Gastroesophageal sphincter (tissue), 4 donors: ENCODE data around the gene MGST3. TPM values are rescaled to one million over a fixed set of nuclear protein-coding genes. Genes with fewer than 3 reads are reported as not detected.

ENCODE experiments used
- ATAC-seq: fragments of 150-250 bp; one replicate; pipeline ENCODE4 v1.9.1; 2016; ENCODE audit warnings: mild to moderate bottlenecking, moderate library complexity
- H3K27ac ChIP-seq, 4 donors: fragments of 200-600 bp; sonication (generic) in 3 of 4; 1 replicate in 3 of 4; 2 replicates in 1 of 4; pipeline ENCODE4 v1.5.1; 2016 to 2019
- H3K27me3 ChIP-seq: fragments of 200-600 bp; sonication (generic); one replicate; pipeline ENCODE4 v1.5.1; 2019
- H3K36me3 ChIP-seq, 2 donors: fragments of 200-600 bp; sonication (generic); one replicate each; pipeline ENCODE4 v1.5.1; 2019; ENCODE audit warnings: control low read depth in 1 of 2
- H3K4me1 ChIP-seq, 3 donors: fragments of 200-600 bp; sonication (generic); 1 replicate in 2 of 3; 2 replicates in 1 of 3; pipeline ENCODE4 v1.5.1; 2016 to 2019; ENCODE audit warnings: control low read depth in 2 of 3
- H3K4me3 ChIP-seq, 2 donors: fragments of 200-600 bp; sonication (generic); one replicate each; pipeline ENCODE4 v1.5.1; 2019; ENCODE audit warnings: mild to moderate bottlenecking in 1 of 2, moderate library complexity in 1 of 2
- H3K9me3 ChIP-seq, 3 donors: fragments of 200-600 bp; sonication (generic); one replicate each; pipeline ENCODE4 v1.5.1; 2017 to 2019; ENCODE audit warnings: control low read depth in 2 of 3
- EP300 ChIP-seq: sonication (generic); formaldehyde crosslinking; IDR thresholded peaks from one replicate; pipeline ENCODE4 v1.6.1; 2017; ENCODE audit warnings: antibody characterized with exemption, mild to moderate bottlenecking
- POLR2A ChIP-seq, 2 donors: fragments of 450-650 bp; IDR thresholded peaks; one replicate each; pipeline ENCODE4 v1.6.1; 2017; ENCODE audit warnings: antibody characterized with exemption in 2 of 2, mild to moderate bottlenecking in 2 of 2, moderate library complexity in 1 of 2
- POLR2AphosphoS5 ChIP-seq: sonication (generic); formaldehyde crosslinking; IDR thresholded peaks from one replicate; pipeline ENCODE4 v1.6.1; 2017; ENCODE audit warnings: antibody characterized with exemption
- whole genome bisulfite sequencing, 2 donors: methylation state at CpG; one replicate each; pipeline ENCODE4 v1.1.5; 2018; ENCODE audit warnings: low coverage in 1 of 2; 5-methylcytosine and 5-hydroxymethylcytosine counted together
- total RNA-seq, 4 donors: library from RNA; depleted of rRNA; stranded (reverse); fragments of >200 nt; gene quantifications; one replicate each; pipeline ENCODE4 v1.1.0, GENCODE V29; 2016
- TF ChIP-seq, protein P1 (sequence below), 4 experiments: fragments of 200-600 bp in 2 of 4; fragments of 450-650 bp in 2 of 4; sonication (generic) in 1 of 4; IDR thresholded peaks; one replicate each; pipeline ENCODE4 v1.5.1; 2017 to 2019; ENCODE audit warnings: antibody characterized with exemption in 4 of 4, mild to moderate bottlenecking in 2 of 4, moderate library complexity in 2 of 4

MGST3 gene
- total RNA-seq, 4 donors from 2014 or later: 190 to 236 (median 230) TPM

DNA sequence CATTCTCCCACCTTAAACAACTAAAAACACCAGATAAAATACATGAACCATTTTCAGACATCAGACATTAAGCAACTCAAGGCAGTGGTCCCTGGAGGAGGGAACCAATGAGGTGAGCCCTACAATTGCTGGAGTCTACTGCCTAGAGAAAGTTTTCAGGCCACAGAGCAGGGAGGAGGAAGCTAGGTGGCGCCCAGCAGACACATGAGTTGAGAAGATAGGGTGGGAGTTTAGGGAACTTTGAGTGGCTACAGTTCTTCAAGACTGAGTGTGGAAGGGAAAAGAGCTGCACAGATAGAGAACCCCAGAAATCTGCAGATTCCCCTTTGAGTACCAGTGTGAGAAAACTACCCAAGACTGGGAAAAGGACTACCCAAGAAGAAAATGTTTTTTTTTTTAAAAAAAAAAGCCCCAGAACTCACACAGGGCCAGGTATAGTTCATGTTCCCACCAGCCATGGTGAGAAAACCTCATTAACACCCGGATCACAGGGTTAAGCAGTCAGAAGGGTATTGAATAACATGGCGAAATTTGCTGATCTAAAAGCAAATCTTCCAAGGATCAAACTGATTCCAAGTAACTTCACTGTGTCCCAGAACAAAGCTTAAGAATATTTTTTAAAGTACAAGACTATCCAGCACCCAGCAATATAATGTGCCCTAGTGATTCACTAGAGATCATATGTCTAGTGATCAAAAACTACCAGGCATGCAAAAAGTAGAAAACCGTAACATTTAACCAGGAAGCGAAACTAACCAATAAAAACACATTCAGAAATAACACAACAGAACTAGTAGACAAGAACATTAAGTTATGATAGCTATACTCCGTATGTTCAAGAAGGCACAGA is 55.3 kb downstream of the MGST3 start:
- ATAC-seq: no peak
- Histone ChIP-seq H3K4me1 (no peaks in the 10 kb centered on the region), H3K4me3 (no peak overlapping the region), H3K36me3 (peaks cover 0 to 48% of the 10 kb centered on the region in 2 donors), H3K9me3 (no peaks in the 10 kb centered on the region), H3K27ac (no peak overlapping the region), H3K27me3 (no peaks in the 10 kb centered on the region)
- 79 to 82% methylated on average over 6 of the region's 6 CpGs for WGBS, 2 donors
- TF ChIP-seq EP300 (no peak), POLR2AphosphoS5 (no peak), POLR2A (IDR thresholded peaks at IDR 0.05) (no peak)
- TF ChIP-seq, protein P1, sequence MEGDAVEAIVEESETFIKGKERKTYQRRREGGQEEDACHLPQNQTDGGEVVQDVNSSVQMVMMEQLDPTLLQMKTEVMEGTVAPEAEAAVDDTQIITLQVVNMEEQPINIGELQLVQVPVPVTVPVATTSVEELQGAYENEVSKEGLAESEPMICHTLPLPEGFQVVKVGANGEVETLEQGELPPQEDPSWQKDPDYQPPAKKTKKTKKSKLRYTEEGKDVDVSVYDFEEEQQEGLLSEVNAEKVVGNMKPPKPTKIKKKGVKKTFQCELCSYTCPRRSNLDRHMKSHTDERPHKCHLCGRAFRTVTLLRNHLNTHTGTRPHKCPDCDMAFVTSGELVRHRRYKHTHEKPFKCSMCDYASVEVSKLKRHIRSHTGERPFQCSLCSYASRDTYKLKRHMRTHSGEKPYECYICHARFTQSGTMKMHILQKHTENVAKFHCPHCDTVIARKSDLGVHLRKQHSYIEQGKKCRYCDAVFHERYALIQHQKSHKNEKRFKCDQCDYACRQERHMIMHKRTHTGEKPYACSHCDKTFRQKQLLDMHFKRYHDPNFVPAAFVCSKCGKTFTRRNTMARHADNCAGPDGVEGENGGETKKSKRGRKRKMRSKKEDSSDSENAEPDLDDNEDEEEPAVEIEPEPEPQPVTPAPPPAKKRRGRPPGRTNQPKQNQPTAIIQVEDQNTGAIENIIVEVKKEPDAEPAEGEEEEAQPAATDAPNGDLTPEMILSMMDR (IDR thresholded peaks at IDR 0.05): no peak

DNA sequence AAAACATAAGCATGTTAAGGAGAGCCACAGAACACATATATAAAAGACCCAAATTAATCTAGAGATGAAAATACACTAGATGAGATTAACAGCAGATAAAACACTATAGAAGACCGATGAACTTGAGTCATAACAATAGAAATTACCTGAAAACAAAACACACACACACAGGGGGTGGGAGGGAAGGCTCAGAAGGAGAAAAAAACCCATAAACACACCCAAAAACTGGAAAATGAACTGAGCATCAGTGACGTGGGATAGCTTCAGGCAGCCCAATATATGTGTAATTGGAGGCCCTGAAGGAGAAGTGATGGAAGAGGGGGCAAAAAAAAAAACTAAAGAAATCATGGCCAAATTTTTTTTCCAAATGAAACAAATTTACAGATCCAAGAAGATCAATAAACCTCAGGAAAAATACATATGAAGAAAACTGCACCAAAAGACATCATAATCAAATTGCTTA is 56.0 kb downstream of the MGST3 start:
- Histone ChIP-seq H3K9me3 (no peaks in the 10 kb centered on the region), H3K27ac (no peak overlapping the region), H3K27me3 (no peaks in the 10 kb centered on the region), H3K4me3 (no peak overlapping the region), H3K36me3 (peaks cover 0 to 42% of the 10 kb centered on the region in 2 donors), H3K4me1 (no peaks in the 10 kb centered on the region)
- no peak for ATAC-seq
- WGBS, 2 donors: 71 to 100% methylated on average over 1 to 2 of the region's 2 CpGs
- TF ChIP-seq POLR2AphosphoS5: no peak
- TF ChIP-seq POLR2A (IDR thresholded peaks at IDR 0.05): no peak
- TF ChIP-seq, protein P1 (IDR thresholded peaks at IDR 0.05): no peak
- TF ChIP-seq EP300: no peak

DNA sequence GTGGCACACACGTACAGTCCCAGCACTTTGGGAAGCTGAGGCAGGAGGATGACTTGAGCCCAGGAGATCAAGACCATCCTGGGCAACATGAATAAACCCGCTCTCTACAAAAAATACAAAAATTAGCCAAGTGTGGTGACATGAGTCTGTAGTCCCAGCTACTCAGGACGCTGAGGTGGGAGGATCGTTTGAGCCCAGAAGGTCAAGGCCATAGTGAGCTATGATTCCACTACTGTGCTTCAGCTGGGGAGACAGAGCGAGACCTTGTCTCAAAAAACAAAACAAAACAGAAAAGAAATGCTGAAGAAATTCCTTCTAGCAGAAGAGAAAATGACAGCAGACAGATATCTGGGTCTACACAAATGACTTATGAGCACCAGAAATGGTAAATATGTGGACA is 57.0 kb downstream of the MGST3 start:
- no peak for ATAC-seq
- Histone ChIP-seq H3K4me3 (no peak overlapping the region), H3K27ac (no peak overlapping the region), H3K36me3 (peaks cover 0 to 31% of the 10 kb centered on the region in 2 donors), H3K9me3 (no peaks in the 10 kb centered on the region), H3K4me1 (no peaks in the 10 kb centered on the region), H3K27me3 (no peaks in the 10 kb centered on the region)
- WGBS, 2 donors: 73 to 95% methylated on average over 3 to 5 of the region's 5 CpGs
- TF ChIP-seq EP300 (no peak), POLR2AphosphoS5 (no peak), POLR2A (IDR thresholded peaks at IDR 0.05) (no peak)
- TF ChIP-seq, protein P1 (IDR thresholded peaks at IDR 0.05): no peak

DNA sequence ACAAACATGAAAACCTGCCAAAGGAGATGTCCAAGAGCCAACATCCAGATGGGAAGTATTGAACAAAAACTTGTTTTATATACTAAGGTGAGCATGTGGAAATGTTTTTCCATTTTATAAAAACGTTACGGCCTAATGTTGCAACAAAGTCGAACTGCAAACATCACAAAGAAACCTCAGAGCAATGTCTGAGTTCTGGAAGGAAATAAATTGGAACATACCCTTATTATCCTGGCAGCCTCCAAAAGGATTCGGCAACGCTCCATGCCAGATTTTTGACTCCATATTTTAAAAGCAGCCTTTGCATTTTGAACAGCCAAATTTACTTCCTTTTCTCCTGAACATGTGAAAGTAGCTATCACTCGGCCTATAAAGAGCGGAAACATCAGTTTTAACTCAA is 64.0 kb downstream of the MGST3 start:
- Histone ChIP-seq H3K27me3 (no peaks in the 10 kb centered on the region), H3K36me3 (peaks cover 0 to 19% of the 10 kb centered on the region in 2 donors), H3K27ac (no peak overlapping the region), H3K4me1 (peaks cover 0 to 37% (median 11%) of the 10 kb centered on the region in 3 donors), H3K9me3 (no peaks in the 10 kb centered on the region), H3K4me3 (no peak overlapping the region)
- WGBS, 2 donors: 64 to 75% methylated on average over 7 of the region's 7 CpGs
- ATAC-seq: no peak
- TF ChIP-seq POLR2AphosphoS5: no peak

DNA sequence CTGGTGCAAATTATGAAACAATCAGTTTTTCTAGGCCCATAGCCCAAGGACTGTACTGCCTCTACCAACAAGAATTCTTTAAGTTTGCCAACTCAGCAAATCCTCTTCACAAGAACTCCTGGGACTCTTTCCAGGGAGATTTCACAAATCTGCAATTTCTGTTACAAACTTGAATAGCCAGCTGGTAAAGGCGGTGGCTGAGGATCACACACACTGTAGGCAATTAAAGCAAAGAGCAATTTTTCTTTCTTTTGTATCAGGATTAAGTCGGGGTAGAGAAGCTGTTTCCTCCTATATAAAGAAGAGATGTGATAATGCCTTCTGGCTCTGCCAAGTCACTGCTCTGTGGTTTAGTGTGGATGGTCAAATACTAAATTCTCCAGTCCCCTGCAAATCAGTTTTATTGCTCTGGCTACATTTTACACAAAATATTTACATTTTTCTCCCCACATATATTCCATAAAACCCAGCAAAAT is 65.6 kb downstream of the MGST3 start:
- H3K9me3 ChIP-seq: no peaks in the 10 kb centered on the region
- H3K27me3 ChIP-seq: no peaks in the 10 kb centered on the region
- H3K36me3 ChIP-seq: peaks cover 0 to 9% of the 10 kb centered on the region in 2 donors
- H3K4me1 ChIP-seq: peaks cover 0 to 37% (median 11%) of the 10 kb centered on the region in 3 donors
- H3K27ac ChIP-seq: peak overlapping the region in 3 of 4 donors; percentile 1 to 42 (median 5)
- peak; percentile 52 for TF ChIP-seq POLR2AphosphoS5
- no peak for TF ChIP-seq POLR2A (IDR thresholded peaks at IDR 0.05)
- no peak for TF ChIP-seq EP300
- TF ChIP-seq, protein P1 (IDR thresholded peaks at IDR 0.05): no peak
- peak; percentile 60 for ATAC-seq
- H3K4me3 ChIP-seq: peak overlapping the region in 1 of 2 donors; percentile 72
- 6 to 8% methylated on average over 2 of the region's 2 CpGs for WGBS, 2 donors
